ENCODE results near the gene UNC5B. TPM values are rescaled to one million over a fixed set of nuclear protein-coding genes. Genes with fewer than 3 reads are reported as not detected.

The UNC5B gene
- polyA plus RNA-seq, 1 experiment: 27.4 TPM

- Histone ChIP-seq H3K4me3 (ENCODE audit: low read depth, low read length) (no peak overlapping the region), H3K27me3 (ENCODE audit: control insufficient read depth, insufficient read depth, low read length) (no peaks in the 10 kb centered on the region), H3K36me3 (ENCODE audit: control insufficient read depth, insufficient read depth, low read length) (peaks cover 2% of the 10 kb centered on the region)
- DNase-seq (ENCODE audit: low read depth): no peak
- no peak for TF ChIP-seq CTCF (IDR thresholded peaks at IDR 0.05; ENCODE audit: insufficient read depth, low read depth, low read length)
- CTCF ChIA-PET: interaction anchor here (1.1 to 1.4 kb wide), 2 partner anchors 25 to 61 kb away, joined by 3 to 5 read pairs; partner anchors contain the start of gene UNC5B
- POLR2A ChIA-PET: no interaction called here
Observed at GRCh38 chr10:71273506-71273905, 61.1 kb downstream of the UNC5B start.

- CTCF ChIA-PET: interaction anchor here (1.1 to 4.5 kb wide), 4 partner anchors 7 to 31 kb away, joined by 3 to 24 read pairs (median 12); no protein-coding TSS in a partner anchor
- peaks cover 8% of the 10 kb centered on the region for H3K36me3 ChIP-seq (ENCODE audit: control insufficient read depth, insufficient read depth, low read length)
- H3K4me3 ChIP-seq (ENCODE audit: low read depth, low read length): no peak overlapping the region
- DNase-seq (ENCODE audit: low read depth): no peak
- no peaks in the 10 kb centered on the region for H3K27me3 ChIP-seq (ENCODE audit: control insufficient read depth, insufficient read depth, low read length)
- POLR2A ChIA-PET: no interaction called here
- TF ChIP-seq CTCF (IDR thresholded peaks at IDR 0.05; ENCODE audit: insufficient read depth, low read depth, low read length): no peak
Observed at GRCh38 chr10:71274901-71275796, 62.8 kb downstream of the UNC5B start.

- POLR2A ChIA-PET: no interaction called here
- Histone ChIP-seq H3K4me3 (ENCODE audit: low read depth, low read length) (no peak overlapping the region), H3K27me3 (ENCODE audit: control insufficient read depth, insufficient read depth, low read length) (no peaks in the 10 kb centered on the region), H3K36me3 (ENCODE audit: control insufficient read depth, insufficient read depth, low read length) (peaks cover 9% of the 10 kb centered on the region)
- no peak for DNase-seq (ENCODE audit: low read depth)
- CTCF ChIA-PET: interaction anchor here (1.7 to 4.5 kb wide), 3 partner anchors 8 to 68 kb away, joined by 5 to 24 read pairs (median 22); no protein-coding TSS in a partner anchor
- TF ChIP-seq CTCF (IDR thresholded peaks at IDR 0.05; ENCODE audit: insufficient read depth, low read depth, low read length): no peak
Observed at GRCh38 chr10:71276873-71277272, 64.5 kb downstream of the UNC5B start.

GRCh38 chr10:71277914-71278665 lies 65.7 kb downstream of the UNC5B start:
- H3K4me3 ChIP-seq (ENCODE audit: low read depth, low read length): no peak overlapping the region
- no peak for TF ChIP-seq CTCF (IDR thresholded peaks at IDR 0.05; ENCODE audit: insufficient read depth, low read depth, low read length)
- DNase-seq (ENCODE audit: low read depth): no peak
- H3K36me3 ChIP-seq (ENCODE audit: control insufficient read depth, insufficient read depth, low read length): peaks cover 12% of the 10 kb centered on the region
- ChIA-PET POLR2A (interaction anchor here (0.6 kb wide), 1 partner anchor 55 kb away, joined by 5 read pairs; no protein-coding TSS in a partner anchor), CTCF (interaction anchor here (1.3 to 4.5 kb wide), 2 partner anchors 10 to 353 kb away, joined by 5 to 22 read pairs; no protein-coding TSS in a partner anchor)
- H3K27me3 ChIP-seq (ENCODE audit: control insufficient read depth, insufficient read depth, low read length): no peaks in the 10 kb centered on the region
